ENCODE results near the gene ZNF664.
A peak's percentile ranks its signal among the peaks of the same experiment; 100 is the strongest.

ZNF664 gene

DNA sequence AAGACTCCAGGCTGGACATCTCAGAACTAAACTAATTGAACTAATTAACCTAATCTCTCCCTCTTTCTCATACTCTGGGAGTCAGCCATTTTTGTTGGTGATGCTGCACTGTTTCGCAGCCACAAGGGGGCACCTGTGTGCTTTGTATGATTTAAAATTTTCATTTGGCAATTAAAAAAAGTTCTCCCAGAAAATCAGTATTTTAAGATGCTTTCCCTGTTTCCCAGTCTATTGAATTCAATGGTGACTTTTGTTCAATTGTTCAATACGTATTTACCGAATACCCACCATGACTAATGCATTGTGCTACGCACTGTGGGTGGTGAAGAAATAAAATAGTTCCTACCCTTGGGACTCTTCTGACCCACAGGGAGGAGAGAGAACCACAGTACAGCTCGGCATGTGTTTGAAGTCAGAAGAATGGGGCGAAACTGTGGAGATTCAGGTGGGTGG lies 63.7 kb downstream of the ZNF664 start:
- TF ChIP-seq, protein P1, sequence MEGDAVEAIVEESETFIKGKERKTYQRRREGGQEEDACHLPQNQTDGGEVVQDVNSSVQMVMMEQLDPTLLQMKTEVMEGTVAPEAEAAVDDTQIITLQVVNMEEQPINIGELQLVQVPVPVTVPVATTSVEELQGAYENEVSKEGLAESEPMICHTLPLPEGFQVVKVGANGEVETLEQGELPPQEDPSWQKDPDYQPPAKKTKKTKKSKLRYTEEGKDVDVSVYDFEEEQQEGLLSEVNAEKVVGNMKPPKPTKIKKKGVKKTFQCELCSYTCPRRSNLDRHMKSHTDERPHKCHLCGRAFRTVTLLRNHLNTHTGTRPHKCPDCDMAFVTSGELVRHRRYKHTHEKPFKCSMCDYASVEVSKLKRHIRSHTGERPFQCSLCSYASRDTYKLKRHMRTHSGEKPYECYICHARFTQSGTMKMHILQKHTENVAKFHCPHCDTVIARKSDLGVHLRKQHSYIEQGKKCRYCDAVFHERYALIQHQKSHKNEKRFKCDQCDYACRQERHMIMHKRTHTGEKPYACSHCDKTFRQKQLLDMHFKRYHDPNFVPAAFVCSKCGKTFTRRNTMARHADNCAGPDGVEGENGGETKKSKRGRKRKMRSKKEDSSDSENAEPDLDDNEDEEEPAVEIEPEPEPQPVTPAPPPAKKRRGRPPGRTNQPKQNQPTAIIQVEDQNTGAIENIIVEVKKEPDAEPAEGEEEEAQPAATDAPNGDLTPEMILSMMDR (IDR thresholded peaks at IDR 0.05; ENCODE audit: control insufficient read depth, extremely low read depth, insufficient read depth), result peak; percentile 90
- DNase-seq (ENCODE audit: low read depth), result peak; percentile 10
- no peak overlapping the region for H3K4me3 ChIP-seq (ENCODE audit: low read depth, low read length)

- H3K4me3 ChIP-seq (ENCODE audit: low read depth, low read length), result no peak overlapping the region
- TF ChIP-seq, protein P1 (IDR thresholded peaks at IDR 0.05; ENCODE audit: control insufficient read depth, extremely low read depth, insufficient read depth), result no peak
- DNase-seq (ENCODE audit: low read depth), result no peak
Measured at GRCh38 chr12:124037331-124037730, 64.3 kb downstream of the ZNF664 start.

GRCh38 chr12:124039276-124039675 lies 66.3 kb downstream of the ZNF664 start:
- no peak overlapping the region for H3K4me3 ChIP-seq (ENCODE audit: low read depth, low read length)
- TF ChIP-seq, protein P1 (IDR thresholded peaks at IDR 0.05; ENCODE audit: control insufficient read depth, extremely low read depth, insufficient read depth), result no peak
- no peak for DNase-seq (ENCODE audit: low read depth)

DNA sequence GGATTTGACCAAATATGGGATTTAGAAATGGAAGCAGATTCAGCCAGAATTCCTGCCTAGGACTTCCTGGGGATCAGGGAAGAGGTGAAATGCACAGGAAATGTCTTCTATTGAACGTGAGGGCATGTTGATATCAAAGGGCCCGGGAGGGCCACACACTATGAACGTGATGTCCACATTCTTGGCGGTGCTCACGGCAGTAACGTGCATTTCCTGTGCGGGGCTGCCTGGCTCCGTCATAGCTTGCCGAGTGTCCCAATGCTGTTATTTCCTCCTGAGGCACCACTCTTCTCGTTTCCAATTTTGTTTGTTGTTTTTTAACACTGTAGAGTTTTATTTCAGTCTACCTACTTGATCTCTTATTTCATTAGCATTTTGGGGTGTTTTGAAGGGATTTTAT lies 67.3 kb downstream of the ZNF664 start:
- TF ChIP-seq, protein P1 (IDR thresholded peaks at IDR 0.05; ENCODE audit: control insufficient read depth, extremely low read depth, insufficient read depth), result no peak
- DNase-seq (ENCODE audit: low read depth), result no peak
- H3K4me3 ChIP-seq (ENCODE audit: low read depth, low read length), result no peak overlapping the region

- no peak for DNase-seq (ENCODE audit: low read depth)
- TF ChIP-seq, protein P1 (IDR thresholded peaks at IDR 0.05; ENCODE audit: control insufficient read depth, extremely low read depth, insufficient read depth), result no peak
Measured at GRCh38 chr12:124040737-124041136, 67.7 kb downstream of the ZNF664 start.

GRCh38 chr12:124041907-124042306 lies 68.9 kb downstream of the ZNF664 start:
- DNase-seq (ENCODE audit: low read depth), result no peak
- no peak overlapping the region for H3K4me3 ChIP-seq (ENCODE audit: low read depth, low read length)
- TF ChIP-seq, protein P1 (IDR thresholded peaks at IDR 0.05; ENCODE audit: control insufficient read depth, extremely low read depth, insufficient read depth), result no peak

More at GRCh38 chr12:124040737-124041136, 67.7 kb downstream of the ZNF664 start:
- H3K4me3 ChIP-seq (ENCODE audit: low read depth, low read length), result no peak overlapping the region

DNA sequence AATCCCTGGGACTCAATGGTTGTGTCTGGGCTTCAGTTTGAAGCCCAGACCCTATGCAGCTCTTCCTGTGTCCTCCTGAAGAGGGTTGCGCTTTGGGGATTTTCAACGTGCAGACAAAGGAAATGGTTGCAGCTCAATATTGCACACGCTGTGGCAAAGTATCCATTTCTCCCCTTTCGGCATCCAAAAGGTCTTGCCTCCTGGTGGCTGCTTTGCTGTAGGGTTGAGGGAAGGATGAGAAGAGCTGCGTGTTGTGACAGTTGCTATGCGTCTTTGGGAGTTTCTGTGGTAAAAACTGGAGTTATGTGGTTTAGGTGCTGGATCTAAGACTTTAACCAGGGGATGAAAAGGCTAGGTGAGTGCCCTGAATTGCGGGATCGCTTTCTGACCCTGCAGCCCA lies 71.0 kb downstream of the ZNF664 start:
- H3K4me3 ChIP-seq (ENCODE audit: low read depth, low read length), result no peak overlapping the region
- TF ChIP-seq, protein P1 (IDR thresholded peaks at IDR 0.05; ENCODE audit: control insufficient read depth, extremely low read depth, insufficient read depth), result no peak
- DNase-seq (ENCODE audit: low read depth), result no peak

All from LNCaP clone FGC (cell line).